HepG2 (cell line): ENCODE results near the gene STRN3. TPM values are rescaled to one million over a fixed set of nuclear protein-coding genes. Genes with fewer than 3 reads are reported as not detected.

Source experiments
- ARNTL ChIP-seq: sonication (generic); formaldehyde crosslinking; IDR thresholded peaks from 2 replicates; pipeline ENCODE4 v1.4.0; 2020; ENCODE audit warnings: mild to moderate bottlenecking, missing genetic modification reagents
- CENPX ChIP-seq: sonication (generic); formaldehyde crosslinking; IDR thresholded peaks from 2 replicates; pipeline ENCODE4 v1.9.0; 2021; ENCODE audit warnings: mild to moderate bottlenecking, missing genetic modification reagents, moderate library complexity
- FOXK1 ChIP-seq: sonication (generic); formaldehyde crosslinking; IDR thresholded peaks from 2 replicates; pipeline ENCODE4 v1.4.0; 2020; ENCODE audit warnings: low read depth, missing genetic modification reagents, borderline replicate concordance
- HNF4A ChIP-seq: sonication (generic); formaldehyde crosslinking; IDR thresholded peaks from 2 replicates; pipeline ENCODE4 v1.4.0; 2020; ENCODE audit warnings: missing genetic modification reagents
- KAT7 ChIP-seq: IDR thresholded peaks from 2 replicates; pipeline ENCODE4 v1.6.1; 2018; ENCODE audit warnings: borderline replicate concordance, missing compliant biosample characterization
- KLF11 ChIP-seq: IDR thresholded peaks from 2 replicates; pipeline ENCODE4 v1.6.1; 2016; ENCODE audit warnings: missing compliant biosample characterization
- MLLT10 ChIP-seq: sonication (generic); formaldehyde crosslinking; IDR thresholded peaks from 2 replicates; pipeline ENCODE4 v1.4.0; 2020; ENCODE audit warnings: missing genetic modification reagents
- RBAK ChIP-seq: sonication (generic); formaldehyde crosslinking; IDR thresholded peaks from 2 replicates; pipeline ENCODE4 v1.5.1; 2020; ENCODE audit warnings: mild to moderate bottlenecking, missing genetic modification reagents
- RXRB ChIP-seq: IDR thresholded peaks from 2 replicates; pipeline ENCODE4 v1.6.1; 2016; ENCODE audit warnings: borderline replicate concordance, missing genetic modification reagents, missing compliant biosample characterization
- SKI ChIP-seq: fragments of 450-650 bp; IDR thresholded peaks from one replicate; pipeline ENCODE4 v1.6.1; 2018; ENCODE audit warnings: mild to moderate bottlenecking; ENCODE audit not compliant: partially characterized antibody
- TCF7 ChIP-seq: sonication (generic); IDR thresholded peaks from 2 replicates; pipeline ENCODE4 v1.6.1; 2016; ENCODE audit warnings: antibody characterized with exemption, low read depth
- ZNF180 ChIP-seq: sonication (generic); formaldehyde crosslinking; IDR thresholded peaks from 2 replicates; pipeline ENCODE4 v1.4.0; 2020; ENCODE audit warnings: low read depth, missing genetic modification reagents, borderline replicate concordance
- ZNF350 ChIP-seq: sonication (generic); formaldehyde crosslinking; IDR thresholded peaks from 2 replicates; pipeline ENCODE4 v1.4.0; 2020; ENCODE audit warnings: mild to moderate bottlenecking, low read depth, missing genetic modification reagents, borderline replicate concordance
- ZNF891 ChIP-seq: sonication (generic); formaldehyde crosslinking; IDR thresholded peaks from 2 replicates; pipeline ENCODE4 v1.5.0; 2020; ENCODE audit warnings: mild to moderate bottlenecking, missing genetic modification reagents
- polyA plus RNA-seq, 8 experiments: library from polyadenylated mRNA; depleted of rRNA in 3 of 8; stranded (reverse) in 7 of 8; unstranded in 1 of 8; fragments of >200 nt; fragmentation: Illumina TruSeq in 4 of 8; extraction: Trizol in 4 of 8; gene quantifications; 2 replicates each; pipeline versions ENCODE4 v1.2.1 to v1.2.3, GENCODE V29; 2011 to 2016; ENCODE audit warnings: low read depth in 4 of 8, missing spikeins in 1 of 8, mixed read lengths in 1 of 8; ENCODE audit not compliant: insufficient read depth in 1 of 8
- total RNA-seq, 5 experiments: library from RNA; depleted of rRNA; stranded (reverse); fragments of >200 nt; fragmentation: Illumina TruSeq; extraction: Trizol; gene quantifications; 2 replicates each; pipeline ENCODE4 v1.2.3, GENCODE V29; 2016; ENCODE audit warnings: low read depth in 1 of 5
- TF ChIP-seq, protein P1 (sequence below): sonication (generic); formaldehyde crosslinking; IDR thresholded peaks from 2 replicates; pipeline ENCODE4 v1.4.0; 2020; ENCODE audit warnings: missing genetic modification reagents
- TF ChIP-seq, protein P2 (sequence below): sonication (generic); formaldehyde crosslinking; IDR thresholded peaks from 2 replicates; pipeline ENCODE4 v1.4.0; 2020; ENCODE audit warnings: missing genetic modification reagents
- TF ChIP-seq, protein P3 (sequence below): sonication (generic); formaldehyde crosslinking; IDR thresholded peaks from 2 replicates; pipeline ENCODE4 v1.5.0; 2020; ENCODE audit warnings: mild to moderate bottlenecking, low read depth, missing genetic modification reagents, borderline replicate concordance
- TF ChIP-seq, protein P4 (sequence below), 2 experiments: fragments of 450-650 bp in 1 of 2; sonication (generic) in 1 of 2; formaldehyde crosslinking in 1 of 2; IDR thresholded peaks; 2 replicates each; pipeline versions ENCODE4 v1.6.1 to v1.8.0; 2016 to 2022; ENCODE audit warnings: antibody characterized with exemption in 1 of 2, mild to moderate bottlenecking in 1 of 2, missing genetic modification reagents in 1 of 2

Gene STRN3
- total and polyA plus RNA-seq, 2 of the 13 experiments (the other 11 are each of a cell fraction or from before 2014, with no cell fraction given), result 49.4 to 123 TPM

DNA sequence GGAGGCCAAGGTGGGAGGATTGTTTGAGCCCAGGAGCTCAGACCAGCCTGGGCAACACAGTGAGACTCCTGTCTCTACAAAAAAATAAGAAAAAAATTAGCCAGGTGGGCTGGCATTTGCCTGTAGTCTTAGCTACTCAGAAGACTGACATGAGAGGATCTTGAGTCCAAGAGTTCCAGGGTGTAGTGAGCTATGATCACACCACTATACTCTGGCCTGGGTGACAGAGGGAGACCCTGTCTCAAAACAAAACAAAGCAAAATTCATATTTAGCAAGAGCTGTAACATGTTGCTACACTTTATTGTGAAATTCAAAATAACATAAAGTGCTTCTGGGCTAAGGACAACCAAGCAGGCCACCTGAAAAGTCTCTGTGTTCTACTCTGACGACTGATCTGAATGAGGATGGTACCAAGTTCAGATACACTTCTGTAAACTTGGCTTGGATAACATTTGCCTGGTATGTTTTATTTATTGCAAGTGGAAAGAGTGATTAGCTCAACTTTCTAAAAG, 11.6 kb upstream of the STRN3 start (continued):
- TF ChIP-seq, protein P1, sequence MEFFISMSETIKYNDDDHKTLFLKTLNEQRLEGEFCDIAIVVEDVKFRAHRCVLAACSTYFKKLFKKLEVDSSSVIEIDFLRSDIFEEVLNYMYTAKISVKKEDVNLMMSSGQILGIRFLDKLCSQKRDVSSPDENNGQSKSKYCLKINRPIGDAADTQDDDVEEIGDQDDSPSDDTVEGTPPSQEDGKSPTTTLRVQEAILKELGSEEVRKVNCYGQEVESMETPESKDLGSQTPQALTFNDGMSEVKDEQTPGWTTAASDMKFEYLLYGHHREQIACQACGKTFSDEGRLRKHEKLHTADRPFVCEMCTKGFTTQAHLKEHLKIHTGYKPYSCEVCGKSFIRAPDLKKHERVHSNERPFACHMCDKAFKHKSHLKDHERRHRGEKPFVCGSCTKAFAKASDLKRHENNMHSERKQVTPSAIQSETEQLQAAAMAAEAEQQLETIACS (CRISPR knock-in tag), result no peak
- TF ChIP-seq HNF4A (CRISPR knock-in tag) (peak; percentile 84), ZNF891 (CRISPR knock-in tag) (no peak), FOXK1 (CRISPR knock-in tag) (peak; percentile 70; the same call in 1 of the 2 replicates), MLLT10 (CRISPR knock-in tag) (no peak), SKI (peak; percentile 39), TCF7 (no peak), ZNF180 (CRISPR knock-in tag) (no peak), RXRB (CRISPR knock-in tag) (peak; percentile 58), KLF11 (CRISPR knock-in tag) (0 out of 2 replicates have a peak, but pooled peaks have one; percentile 30), RBAK (CRISPR knock-in tag) (no peak), ARNTL (CRISPR knock-in tag) (no peak), KAT7 (CRISPR knock-in tag) (peak; percentile 22; the same call in 1 of the 2 replicates), ZNF350 (CRISPR knock-in tag) (no peak), CENPX (CRISPR knock-in tag) (no peak)
- TF ChIP-seq, protein P2, sequence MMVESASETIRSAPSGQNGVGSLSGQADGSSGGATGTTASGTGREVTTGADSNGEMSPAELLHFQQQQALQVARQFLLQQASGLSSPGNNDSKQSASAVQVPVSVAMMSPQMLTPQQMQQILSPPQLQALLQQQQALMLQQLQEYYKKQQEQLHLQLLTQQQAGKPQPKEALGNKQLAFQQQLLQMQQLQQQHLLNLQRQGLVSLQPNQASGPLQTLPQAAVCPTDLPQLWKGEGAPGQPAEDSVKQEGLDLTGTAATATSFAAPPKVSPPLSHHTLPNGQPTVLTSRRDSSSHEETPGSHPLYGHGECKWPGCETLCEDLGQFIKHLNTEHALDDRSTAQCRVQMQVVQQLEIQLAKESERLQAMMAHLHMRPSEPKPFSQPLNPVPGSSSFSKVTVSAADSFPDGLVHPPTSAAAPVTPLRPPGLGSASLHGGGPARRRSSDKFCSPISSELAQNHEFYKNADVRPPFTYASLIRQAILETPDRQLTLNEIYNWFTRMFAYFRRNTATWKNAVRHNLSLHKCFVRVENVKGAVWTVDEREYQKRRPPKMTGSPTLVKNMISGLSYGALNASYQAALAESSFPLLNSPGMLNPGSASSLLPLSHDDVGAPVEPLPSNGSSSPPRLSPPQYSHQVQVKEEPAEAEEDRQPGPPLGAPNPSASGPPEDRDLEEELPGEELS (CRISPR knock-in tag), result peak; percentile 78
- TF ChIP-seq, protein P3, sequence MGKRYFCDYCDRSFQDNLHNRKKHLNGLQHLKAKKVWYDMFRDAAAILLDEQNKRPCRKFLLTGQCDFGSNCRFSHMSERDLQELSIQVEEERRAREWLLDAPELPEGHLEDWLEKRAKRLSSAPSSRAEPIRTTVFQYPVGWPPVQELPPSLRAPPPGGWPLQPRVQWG (CRISPR knock-in tag), result no peak
- TF ChIP-seq, protein P4, sequence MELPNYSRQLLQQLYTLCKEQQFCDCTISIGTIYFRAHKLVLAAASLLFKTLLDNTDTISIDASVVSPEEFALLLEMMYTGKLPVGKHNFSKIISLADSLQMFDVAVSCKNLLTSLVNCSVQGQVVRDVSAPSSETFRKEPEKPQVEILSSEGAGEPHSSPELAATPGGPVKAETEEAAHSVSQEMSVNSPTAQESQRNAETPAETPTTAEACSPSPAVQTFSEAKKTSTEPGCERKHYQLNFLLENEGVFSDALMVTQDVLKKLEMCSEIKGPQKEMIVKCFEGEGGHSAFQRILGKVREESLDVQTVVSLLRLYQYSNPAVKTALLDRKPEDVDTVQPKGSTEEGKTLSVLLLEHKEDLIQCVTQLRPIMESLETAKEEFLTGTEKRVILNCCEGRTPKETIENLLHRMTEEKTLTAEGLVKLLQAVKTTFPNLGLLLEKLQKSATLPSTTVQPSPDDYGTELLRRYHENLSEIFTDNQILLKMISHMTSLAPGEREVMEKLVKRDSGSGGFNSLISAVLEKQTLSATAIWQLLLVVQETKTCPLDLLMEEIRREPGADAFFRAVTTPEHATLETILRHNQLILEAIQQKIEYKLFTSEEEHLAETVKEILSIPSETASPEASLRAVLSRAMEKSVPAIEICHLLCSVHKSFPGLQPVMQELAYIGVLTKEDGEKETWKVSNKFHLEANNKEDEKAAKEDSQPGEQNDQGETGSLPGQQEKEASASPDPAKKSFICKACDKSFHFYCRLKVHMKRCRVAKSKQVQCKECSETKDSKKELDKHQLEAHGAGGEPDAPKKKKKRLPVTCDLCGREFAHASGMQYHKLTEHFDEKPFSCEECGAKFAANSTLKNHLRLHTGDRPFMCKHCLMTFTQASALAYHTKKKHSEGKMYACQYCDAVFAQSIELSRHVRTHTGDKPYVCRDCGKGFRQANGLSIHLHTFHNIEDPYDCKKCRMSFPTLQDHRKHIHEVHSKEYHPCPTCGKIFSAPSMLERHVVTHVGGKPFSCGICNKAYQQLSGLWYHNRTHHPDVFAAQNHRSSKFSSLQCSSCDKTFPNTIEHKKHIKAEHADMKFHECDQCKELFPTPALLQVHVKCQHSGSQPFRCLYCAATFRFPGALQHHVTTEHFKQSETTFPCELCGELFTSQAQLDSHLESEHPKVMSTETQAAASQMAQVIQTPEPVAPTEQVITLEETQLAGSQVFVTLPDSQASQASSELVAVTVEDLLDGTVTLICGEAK (IDR thresholded peaks at IDR 0.05), result no peak
- TF ChIP-seq, protein P4 (CRISPR knock-in tag; IDR thresholded peaks at IDR 0.05), result no peak
